HepG2 (cell line): ENCODE results near the gene CASKIN1. TPM values are rescaled to one million over a fixed set of nuclear protein-coding genes. Genes with fewer than 3 reads are reported as not detected.

Experiments
- ATF7-NPFF ChIP-seq: sonication (generic); formaldehyde crosslinking; IDR thresholded peaks from 2 replicates; pipeline ENCODE4 v1.8.1; 2023; ENCODE audit warnings: mild to moderate bottlenecking, low read depth, missing genetic modification reagents, moderate library complexity
- CBFB ChIP-seq: sonication (generic); formaldehyde crosslinking; IDR thresholded peaks from 2 replicates; pipeline ENCODE4 v1.4.0; 2020; ENCODE audit warnings: missing genetic modification reagents
- CSRNP2 ChIP-seq: sonication (generic); formaldehyde crosslinking; conservative IDR thresholded peaks from 2 replicates; pipeline ENCODE4 v1.8.0; 2022; ENCODE audit warnings: low read depth, missing genetic modification reagents
- HIC2 ChIP-seq: sonication (generic); formaldehyde crosslinking; IDR thresholded peaks from 2 replicates; pipeline ENCODE4 v1.9.0; 2022; ENCODE audit warnings: low read depth, missing genetic modification reagents
- JARID2 ChIP-seq: sonication (generic); formaldehyde crosslinking; IDR thresholded peaks from 2 replicates; pipeline ENCODE4 v1.8.1; 2023; ENCODE audit warnings: missing genetic modification reagents, inconsistent platforms; ENCODE audit not compliant: insufficient replicate concordance
- MED8 ChIP-seq: sonication (generic); formaldehyde crosslinking; IDR thresholded peaks from 2 replicates; pipeline ENCODE4 v1.8.1; 2023; ENCODE audit warnings: mild to moderate bottlenecking, missing genetic modification reagents; ENCODE audit not compliant: insufficient replicate concordance
- NR2C2 ChIP-seq: sonication (generic); formaldehyde crosslinking; IDR thresholded peaks from 2 replicates; pipeline ENCODE4 v1.4.0; 2020; ENCODE audit warnings: missing genetic modification reagents, mild to moderate bottlenecking, moderate library complexity, borderline replicate concordance
- ZBTB34 ChIP-seq: sonication (generic); formaldehyde crosslinking; IDR thresholded peaks from 2 replicates; pipeline ENCODE4 v1.8.0; 2022; ENCODE audit warnings: mild to moderate bottlenecking, missing genetic modification reagents
- ZNF142 ChIP-seq: sonication (generic); formaldehyde crosslinking; IDR thresholded peaks from 2 replicates; pipeline ENCODE4 v1.4.0; 2020; ENCODE audit warnings: missing genetic modification reagents
- ZNF547 ChIP-seq: sonication (generic); formaldehyde crosslinking; IDR thresholded peaks from 2 replicates; pipeline ENCODE4 v1.5.1; 2020; ENCODE audit warnings: mild to moderate bottlenecking, missing genetic modification reagents
- ZNF564 ChIP-seq: sonication (generic); formaldehyde crosslinking; IDR thresholded peaks from 2 replicates; pipeline ENCODE4 v1.8.1; 2023; ENCODE audit warnings: mild to moderate bottlenecking, missing genetic modification reagents
- ZNF704 ChIP-seq: sonication (generic); formaldehyde crosslinking; IDR thresholded peaks from 2 replicates; pipeline ENCODE4 v1.8.1; 2023; ENCODE audit warnings: mild to moderate bottlenecking, inconsistent platforms, moderate library complexity, missing genetic modification reagents, borderline replicate concordance
- polyA plus RNA-seq, 8 experiments: library from polyadenylated mRNA; depleted of rRNA in 3 of 8; stranded (reverse) in 7 of 8; unstranded in 1 of 8; fragments of >200 nt; fragmentation: Illumina TruSeq in 4 of 8; extraction: Trizol in 4 of 8; gene quantifications; 2 replicates each; pipeline versions ENCODE4 v1.2.1 to v1.2.3, GENCODE V29; 2011 to 2016; ENCODE audit warnings: low read depth in 4 of 8, missing spikeins in 1 of 8, mixed read lengths in 1 of 8; ENCODE audit not compliant: insufficient read depth in 1 of 8
- total RNA-seq, 5 experiments: library from RNA; depleted of rRNA; stranded (reverse); fragments of >200 nt; fragmentation: Illumina TruSeq; extraction: Trizol; gene quantifications; 2 replicates each; pipeline ENCODE4 v1.2.3, GENCODE V29; 2016; ENCODE audit warnings: low read depth in 1 of 5
- TF ChIP-seq, protein P1 (sequence below): sonication (generic); formaldehyde crosslinking; IDR thresholded peaks from 2 replicates; pipeline ENCODE4 v1.5.0; 2020; ENCODE audit warnings: missing genetic modification reagents, mild to moderate bottlenecking, borderline replicate concordance

CASKIN1 gene
- total and polyA plus RNA-seq, 2 of the 13 experiments (the other 11 are each of a cell fraction or from before 2014, with no cell fraction given): 1.2 to 2.2 TPM

GRCh38 chr16:2152695-2153506, 43.5 kb downstream of the CASKIN1 start (continued):
- TF ChIP-seq ZNF142 (CRISPR knock-in tag) (no peak), CSRNP2 (CRISPR knock-in tag) (no peak), ZNF564 (CRISPR knock-in tag) (peak; percentile 64; the same call in 1 of the 2 replicates), HIC2 (CRISPR knock-in tag) (peak; percentile 59), ZBTB34 (CRISPR knock-in tag) (no peak), CBFB (CRISPR knock-in tag) (no peak), ZNF547 (CRISPR knock-in tag) (no peak), ATF7-NPFF (CRISPR knock-in tag) (no peak), NR2C2 (peak; percentile 52), JARID2 (CRISPR knock-in tag) (no peak), ZNF704 (no peak), MED8 (CRISPR knock-in tag) (no peak)
- TF ChIP-seq, protein P1, sequence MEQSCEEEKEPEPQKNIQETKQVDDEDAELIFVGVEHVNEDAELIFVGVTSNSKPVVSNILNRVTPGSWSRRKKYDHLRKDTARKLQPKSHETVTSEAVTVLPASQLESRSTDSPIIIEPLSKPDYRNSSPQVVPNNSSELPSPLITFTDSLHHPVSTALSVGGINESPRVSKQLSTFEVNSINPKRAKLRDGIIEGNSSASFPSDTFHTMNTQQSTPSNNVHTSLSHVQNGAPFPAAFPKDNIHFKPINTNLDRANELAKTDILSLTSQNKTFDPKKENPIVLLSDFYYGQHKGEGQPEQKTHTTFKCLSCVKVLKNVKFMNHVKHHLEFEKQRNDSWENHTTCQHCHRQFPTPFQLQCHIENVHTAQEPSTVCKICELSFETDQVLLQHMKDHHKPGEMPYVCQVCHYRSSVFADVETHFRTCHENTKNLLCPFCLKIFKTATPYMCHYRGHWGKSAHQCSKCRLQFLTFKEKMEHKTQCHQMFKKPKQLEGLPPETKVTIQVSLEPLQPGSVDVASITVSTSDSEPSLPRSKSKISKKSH (CRISPR knock-in tag): no peak; the same call in 1 of the 2 replicates
